HTERT RPE-1 (cell line): ENCODE measurements around the gene KL.

Source experiments
- in situ Hi-C: fragments of 300-500 bp; cut with MboI; formaldehyde crosslinking; loops from 4 replicates; pipeline ENCODE4 v1.14.3; 2020; ENCODE audit warnings: low sequenced_read_pairs

The KL gene

DNA sequence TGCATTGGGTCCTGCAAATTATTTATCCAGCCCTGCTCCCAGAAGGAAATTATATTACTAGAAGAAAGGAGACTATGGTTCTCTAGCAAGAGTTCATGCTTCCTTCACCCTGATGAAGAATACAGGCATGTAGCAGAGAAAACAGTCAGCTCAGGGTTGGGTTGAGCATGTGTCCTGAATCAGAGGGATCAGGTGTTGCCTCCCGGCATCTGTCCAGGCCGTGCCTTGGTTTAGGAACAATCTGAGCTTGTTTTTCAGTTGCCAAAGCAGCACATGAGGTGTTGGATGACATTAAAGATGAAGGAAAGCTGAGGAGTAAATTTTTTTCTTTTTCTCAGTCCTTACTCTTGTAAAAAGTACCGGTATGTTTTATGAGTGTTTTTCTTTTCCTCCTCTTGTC lies 62.0 kb downstream of the KL start:
- in situ Hi-C loops: no loop called here

DNA sequence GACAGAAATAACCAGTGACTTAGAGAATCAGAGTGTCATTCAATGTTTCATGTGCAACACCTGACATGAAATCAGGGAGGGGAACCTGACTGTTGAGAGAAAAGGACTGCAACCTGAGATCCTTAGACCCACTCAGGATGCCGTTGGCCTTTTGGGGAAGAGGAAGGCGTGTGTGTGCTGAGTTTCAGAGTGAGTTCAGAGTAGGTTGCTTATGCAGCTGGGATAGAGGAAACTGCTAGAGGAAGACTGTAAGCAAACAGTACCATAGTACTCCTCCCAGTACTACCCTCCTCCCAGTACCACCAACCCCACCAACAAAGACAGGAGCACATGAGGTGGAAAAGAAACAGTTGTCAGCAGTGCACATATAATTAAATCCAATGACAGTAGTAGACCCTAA lies 63.7 kb downstream of the KL start:
- in situ Hi-C loops: no loop called here

DNA sequence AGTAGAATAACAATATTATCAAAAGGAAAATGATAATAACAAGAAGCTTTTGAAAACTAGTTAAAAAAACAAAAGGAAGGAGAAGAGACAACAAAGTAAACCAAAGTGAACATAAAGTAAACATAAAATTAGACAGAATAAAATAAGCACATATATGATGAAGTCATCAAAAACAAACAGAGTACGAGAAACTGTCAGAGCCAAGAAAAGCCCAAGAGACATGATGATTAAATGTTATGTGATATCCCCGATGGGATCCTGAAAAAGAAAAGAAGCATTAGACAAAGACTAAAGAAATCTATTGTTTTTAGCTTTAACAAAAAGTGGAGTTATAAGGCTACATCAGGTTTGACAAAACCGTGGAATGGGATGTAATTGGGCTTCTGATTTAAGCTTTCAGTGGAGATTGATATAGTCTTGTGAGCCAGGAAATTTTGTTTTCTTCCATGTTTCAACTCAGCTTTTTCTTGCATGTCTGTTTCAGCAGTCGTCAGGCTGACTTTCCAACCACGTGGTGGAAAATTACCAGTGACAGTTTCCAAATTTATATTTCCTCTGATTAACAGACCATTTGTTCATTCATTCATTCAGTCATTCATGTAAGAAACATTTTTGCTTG lies 64.9 kb downstream of the KL start:
- in situ Hi-C loops: no loop called here

DNA sequence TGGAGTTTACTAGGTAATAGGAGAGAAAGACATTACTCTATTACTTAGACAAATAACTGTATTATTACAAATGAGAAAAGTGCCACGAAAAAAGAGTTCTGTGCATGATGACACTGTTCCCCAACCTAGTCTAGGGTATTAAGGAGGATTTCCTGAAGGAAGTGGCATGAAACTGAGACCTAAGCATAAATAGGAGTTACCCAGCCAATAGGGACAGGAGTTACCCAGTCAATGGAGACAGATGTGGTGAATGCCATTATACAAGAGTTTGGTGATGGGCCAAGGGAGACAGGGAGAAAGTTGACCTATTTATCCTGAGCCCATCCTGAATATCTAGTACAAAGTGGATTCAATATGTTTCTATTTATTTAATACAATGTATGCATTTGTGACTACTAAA lies 65.4 kb downstream of the KL start:
- in situ Hi-C loops: no loop called here

DNA sequence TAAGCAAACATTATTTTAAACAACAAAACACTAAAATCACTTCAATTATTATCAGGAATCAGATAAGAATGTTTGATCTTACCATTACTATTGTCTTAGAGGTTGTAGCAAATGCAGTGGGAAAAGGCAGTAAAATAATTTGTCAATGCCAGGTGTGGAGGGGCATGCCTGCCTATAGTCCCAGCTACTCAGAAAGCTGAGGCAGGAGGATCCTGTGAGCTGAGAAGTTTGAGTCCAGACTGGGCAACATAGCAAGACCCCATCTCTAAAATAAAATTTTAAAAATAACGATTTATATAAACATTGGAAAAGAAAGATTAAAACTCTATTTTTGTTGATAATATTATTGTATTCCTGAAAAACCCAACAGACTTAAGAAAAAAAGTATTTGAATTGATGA lies 66.8 kb downstream of the KL start:
- in situ Hi-C loops: no loop called here

DNA sequence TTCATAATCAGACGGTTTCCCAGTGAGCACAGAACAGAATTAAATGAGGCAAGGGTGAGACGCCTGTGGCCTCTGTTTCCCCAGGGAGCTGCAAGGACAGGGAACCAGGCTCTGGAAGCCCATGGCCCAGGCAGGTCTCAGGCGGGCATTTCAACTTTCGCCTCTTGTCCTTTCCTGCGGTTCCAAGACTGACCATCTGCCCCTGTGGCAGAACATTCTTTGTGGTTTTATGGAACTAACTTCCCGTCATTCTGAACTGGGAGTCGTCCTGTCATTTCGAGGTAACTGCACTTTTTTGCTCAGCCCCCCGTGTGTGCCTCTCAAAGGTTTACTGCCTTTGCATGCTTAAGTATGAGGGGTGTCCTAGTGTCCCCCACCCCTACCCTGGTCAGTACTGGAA lies 70.9 kb downstream of the KL start:
- in situ Hi-C loops: no loop called here

DNA sequence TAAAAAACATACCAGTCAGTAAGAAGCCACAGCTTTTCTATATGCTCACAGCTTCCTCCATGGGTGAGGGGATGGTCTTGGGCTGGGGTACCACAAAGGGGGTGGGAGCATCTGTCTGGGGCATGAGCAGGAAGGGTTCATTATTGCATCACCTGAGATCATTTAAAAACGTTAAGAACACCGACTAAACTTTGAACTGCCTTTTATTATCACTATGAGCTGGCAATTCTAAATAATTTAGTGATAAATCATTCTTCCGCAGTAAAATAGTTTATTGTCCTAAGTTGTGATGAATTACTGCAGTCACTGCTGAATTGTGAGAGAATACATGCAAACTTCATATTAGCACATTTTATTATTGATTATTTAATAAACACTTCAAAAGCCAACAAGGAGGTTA lies 71.6 kb downstream of the KL start:
- in situ Hi-C loops: no loop called here

DNA sequence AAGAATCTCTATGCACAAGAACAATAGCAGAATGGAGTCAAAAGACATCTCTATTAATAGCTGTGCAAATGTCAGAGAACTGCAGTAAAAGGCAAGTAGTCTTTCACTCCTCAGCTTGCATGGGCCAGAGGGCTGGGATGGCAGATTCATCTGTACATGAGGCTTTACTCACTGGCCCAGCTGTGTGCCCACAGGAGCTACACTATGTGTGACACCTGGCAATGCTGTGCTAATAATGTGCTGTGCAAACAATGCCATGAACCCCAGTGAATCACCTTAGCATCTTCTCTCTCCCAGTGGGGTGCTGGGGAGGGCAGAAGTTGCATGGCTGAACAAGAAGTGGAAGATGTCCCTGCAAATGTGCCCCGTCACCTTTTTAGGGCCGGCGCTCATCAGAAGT lies 73.1 kb downstream of the KL start:
- in situ Hi-C loops: no loop called here

DNA sequence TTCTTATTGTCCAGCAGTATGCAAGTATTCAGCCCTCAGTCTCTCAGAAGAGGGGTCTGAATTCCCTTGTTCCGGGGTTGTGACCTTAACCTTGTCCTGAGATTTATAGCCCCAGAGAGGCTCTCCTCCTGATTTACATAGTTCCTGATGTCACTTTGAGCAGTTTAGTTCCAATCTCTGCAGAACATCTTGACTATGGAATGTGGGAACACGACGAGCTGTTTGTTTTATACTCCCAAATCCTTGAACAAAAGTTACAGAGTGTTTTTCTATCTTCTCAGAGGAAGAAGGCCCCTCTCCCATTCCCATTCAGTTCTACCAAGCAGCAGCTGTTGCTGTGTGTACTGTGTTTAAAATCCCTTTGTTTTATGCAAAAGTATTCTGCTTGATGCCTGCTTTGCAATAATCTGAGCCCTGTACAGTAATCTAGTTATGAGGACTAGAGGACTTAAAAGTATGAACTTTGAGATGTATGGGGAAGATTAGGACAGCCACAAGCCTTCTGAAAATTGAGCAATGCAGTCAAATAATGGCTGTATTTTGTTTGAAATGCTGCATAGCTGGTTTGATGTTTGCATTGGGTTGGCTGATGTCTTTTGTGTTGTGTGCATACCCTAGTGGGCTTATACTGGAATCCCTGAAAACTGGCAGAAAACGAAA lies 74.7 kb downstream of the KL start:
- in situ Hi-C loops: no loop called here

DNA sequence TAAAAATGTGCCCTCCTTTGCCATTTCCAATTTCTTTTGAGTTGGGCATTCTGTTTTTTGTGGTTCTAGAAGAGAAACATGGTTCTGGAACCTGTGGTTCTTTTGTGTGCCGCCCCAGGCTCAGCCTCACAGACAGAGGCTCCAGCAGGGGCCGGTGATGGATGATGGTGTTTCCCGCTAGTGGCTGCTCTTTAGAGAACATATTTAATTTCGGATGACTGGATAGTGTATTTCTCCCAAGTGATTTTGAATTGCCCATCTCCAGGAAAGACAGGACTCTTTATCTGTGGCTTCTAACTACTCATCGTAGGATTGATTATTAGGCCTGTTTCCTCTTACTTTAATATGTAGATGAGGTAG lies 75.2 kb downstream of the KL start:
- in situ Hi-C loops: no loop called here

DNA sequence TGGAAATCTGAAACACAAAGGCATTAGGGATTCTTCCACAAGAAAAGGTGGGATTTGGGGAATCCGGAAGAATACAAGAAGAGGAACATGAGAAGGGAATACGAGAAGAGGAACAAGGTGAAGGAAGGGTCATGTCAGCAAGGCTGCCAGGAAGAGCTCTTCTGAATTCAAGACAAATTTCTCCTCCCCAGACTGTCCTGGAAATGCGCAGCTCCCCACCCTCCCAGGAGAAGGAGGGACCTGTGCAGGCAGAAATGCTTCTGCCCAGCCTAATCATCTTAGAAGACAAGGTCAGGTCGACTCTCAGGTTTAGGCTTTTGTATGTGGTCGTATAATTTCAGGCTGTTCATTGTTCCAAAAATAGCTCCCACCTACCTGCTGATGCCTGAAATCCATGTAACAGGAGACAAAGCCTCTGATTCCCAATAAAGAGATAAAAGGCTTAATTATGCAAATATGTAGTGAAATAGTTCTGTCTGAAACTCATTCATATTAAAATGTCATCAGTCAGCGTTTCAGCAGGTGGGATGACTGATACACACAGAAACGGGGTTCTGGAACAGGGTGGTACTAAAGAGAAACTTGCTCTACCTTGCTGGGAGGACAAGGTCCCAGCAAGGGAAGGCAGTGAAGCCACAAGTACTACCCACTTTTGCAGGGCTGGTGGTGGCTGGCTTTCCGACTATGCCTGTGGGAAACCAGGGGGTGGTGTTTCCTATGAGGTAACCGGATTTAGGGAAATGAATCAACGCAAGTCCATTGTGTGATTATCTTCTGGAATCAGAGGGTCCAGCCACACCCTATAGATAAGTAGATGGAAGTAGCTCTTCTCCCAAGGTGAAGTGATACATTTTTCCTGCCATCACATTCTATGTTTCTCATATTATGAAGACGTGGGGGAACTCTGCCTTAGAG lies 76.1 kb downstream of the KL start:
- in situ Hi-C loops: no loop called here

DNA sequence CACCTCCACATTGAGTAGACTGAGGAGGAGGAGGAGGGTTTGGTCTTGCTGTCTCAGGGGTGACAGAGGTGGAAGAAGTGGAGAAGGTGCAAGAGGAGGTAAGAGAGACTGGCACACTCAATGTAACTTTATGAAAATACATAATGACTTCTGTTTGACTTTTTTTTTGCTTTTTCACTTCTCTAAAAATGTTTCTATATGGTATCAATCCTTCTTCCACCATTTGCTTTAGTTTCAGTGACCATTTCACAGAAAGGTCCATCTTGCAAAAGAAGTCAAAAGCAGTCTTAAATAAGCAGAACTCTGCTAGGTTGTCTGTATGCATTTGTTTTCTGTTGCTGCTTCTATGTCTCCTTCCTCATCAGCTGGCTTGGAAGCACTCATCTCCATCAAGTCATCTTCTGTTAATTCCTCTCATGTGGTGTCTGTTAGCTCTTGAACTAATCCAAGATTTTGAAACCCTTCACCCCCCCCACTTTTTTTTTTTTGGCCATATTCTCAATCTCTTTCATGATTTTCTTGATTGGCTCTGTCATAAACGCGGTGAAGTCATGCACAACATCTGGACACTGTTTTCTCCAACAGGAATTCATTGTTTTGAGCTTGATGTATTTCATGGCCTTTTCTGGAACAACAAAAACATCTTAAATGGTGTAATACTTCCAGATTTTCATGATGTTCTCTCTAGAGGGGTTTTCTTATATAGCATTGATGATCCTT lies 80.8 kb downstream of the KL start:
- in situ Hi-C loops: no loop called here

DNA sequence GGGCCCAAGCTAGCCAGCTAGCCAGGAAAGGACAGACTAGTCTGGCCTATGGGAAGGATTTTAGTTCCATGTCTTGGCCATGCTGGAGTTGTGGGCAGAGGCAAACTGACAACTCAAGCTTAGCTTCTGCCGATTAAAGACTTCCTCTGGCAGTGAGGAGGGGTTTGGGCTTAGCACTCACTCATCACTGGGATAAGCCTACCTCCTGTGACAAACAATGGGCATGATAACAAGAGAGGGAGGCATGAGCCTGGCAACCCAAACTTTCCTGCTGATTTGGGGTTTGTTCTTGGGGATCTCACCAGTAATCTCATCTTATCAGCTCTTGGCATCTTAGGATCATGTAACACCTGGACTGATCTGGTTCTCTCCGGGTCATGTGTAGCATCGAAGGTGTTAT lies 83.6 kb downstream of the KL start:
- in situ Hi-C loops: no loop called here

DNA sequence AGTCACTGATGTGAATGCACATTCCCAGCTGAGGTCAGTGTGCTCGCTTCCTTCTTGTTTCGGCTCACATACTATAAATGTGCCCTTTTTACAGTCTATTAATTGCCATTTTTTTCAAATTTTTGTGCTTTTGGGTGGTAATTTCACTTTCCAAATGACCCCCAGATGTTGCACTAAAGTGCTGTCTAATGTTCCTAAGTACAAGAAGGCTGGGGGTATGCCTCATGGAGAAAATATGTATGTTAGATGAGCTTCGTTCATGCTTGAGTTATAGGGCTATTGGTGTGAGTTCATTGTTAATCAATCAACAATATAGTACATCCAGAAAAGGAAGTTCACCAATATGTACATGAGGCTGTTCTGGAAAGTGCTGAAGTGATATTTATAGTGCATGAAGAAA lies 84.7 kb downstream of the KL start:
- in situ Hi-C loops: no loop called here

DNA sequence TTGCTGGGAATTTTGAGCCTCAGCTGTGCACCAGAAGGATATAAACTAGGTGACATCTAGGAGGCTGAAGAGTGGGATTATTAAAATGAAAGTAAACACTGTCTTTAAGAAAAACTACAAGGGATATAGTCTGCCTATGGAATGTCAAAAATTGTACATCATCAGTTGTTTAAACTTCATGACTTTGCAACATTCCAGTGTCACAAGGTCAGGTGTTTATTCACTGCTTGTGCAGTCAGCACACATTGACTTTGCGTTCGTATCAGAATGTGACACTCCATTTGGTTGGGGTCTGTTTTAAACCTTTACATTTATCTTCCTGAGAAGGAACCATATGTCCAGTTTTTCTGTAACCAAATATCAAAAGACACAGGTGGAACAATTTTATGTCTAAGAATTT lies 85.6 kb downstream of the KL start:
- in situ Hi-C loops: no loop called here

DNA sequence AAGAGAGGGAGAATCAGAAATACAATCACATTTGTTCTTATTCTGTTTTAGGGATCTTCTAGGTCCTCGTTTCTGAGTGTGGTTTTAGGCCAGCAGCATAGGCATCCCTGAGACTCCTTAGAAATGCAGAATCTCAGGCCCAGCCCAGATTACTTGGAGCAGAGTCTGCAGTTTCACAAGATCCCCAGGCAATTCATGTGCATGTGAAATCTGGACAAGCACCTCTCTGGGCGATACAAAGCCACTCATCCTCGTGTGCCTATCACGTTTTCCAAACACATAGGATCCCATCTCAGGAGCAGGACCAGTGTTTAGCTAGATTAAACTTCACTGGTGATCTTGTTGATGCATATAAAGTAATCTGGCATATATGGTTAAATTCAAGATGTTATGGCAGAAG lies 87.2 kb downstream of the KL start:
- in situ Hi-C loops: no loop called here

DNA sequence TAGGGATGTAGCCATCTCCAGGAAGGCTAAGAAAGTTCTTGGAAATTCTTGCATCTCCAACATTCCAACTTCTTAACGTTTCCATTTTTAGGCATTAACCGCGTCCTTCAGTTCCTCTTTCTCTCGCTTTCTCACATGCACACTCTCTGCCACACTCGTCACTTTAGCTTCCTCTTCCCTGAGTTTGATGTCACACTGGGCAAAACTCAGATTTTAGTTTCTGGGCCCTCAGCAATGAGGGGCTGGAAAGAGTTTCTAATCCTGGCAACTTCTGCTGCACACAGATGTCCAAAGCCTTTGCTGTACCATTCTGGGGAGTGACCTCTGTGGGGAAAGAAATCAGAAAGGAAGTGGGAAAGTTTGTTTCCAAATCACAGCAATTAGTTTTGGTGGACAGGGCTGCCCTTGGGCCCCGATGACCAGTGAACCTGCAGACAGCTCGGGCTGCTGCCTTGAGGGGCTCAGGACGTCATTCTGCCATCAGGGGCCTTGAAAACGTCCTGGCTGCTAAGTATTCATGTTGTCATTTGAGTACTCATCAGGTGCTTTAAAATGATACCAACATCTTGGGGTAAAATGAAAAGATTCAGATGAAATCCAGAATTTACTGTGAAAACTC lies 89.3 kb downstream of the KL start:
- in situ Hi-C loops: no loop called here

DNA sequence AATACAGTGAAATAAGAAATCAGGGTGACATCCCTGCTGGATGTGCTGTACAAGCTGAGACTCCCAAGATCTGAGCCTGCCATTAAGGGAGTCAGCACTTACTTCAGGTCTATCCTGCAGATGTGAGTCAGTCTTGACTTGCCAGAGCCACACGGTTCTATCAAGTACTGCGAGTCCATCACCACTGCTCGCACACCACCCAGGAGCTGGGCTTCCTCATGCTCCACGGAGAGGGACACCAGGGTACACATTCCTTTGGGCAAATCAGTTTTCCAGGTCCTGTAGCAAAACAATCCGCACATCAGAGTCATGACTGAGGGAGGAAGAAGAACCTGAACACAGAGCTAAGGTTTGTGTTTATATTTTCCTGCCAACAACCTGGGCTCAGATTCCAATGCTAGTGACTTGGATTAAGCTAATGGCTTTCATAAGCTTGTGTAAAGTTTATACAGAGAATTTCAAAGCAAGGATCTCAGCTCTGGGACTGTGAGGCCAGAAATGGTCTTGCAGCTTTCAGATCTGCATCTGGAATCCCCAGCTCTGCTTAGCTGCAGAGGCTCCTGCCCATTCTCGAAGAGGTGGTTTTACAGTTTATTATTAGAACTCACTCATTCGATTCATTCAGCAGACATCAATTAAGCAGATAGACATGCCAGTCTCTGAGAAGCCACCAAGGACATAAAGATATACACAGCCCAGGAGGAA lies 90.6 kb downstream of the KL start:
- in situ Hi-C loops: no loop called here

DNA sequence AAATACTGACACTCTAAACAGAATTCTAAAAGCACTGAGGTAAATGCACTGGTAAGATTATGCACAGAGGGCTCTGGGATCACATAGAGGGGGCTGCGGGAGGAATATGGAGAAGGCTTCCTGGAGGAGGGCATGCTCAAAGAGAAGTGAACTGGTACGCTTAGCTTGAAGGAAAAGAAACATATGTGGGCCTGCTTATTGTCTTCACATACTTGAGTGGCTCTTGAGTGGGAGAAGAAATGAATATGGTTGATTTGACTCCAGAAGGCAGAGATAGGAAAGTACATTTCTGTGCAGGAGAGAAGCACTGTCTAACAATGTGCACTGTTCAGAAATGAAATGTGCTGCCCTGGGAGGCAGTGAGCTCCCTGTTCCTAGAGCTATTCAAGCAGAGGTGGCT lies 91.1 kb downstream of the KL start:
- in situ Hi-C loops: no loop called here

DNA sequence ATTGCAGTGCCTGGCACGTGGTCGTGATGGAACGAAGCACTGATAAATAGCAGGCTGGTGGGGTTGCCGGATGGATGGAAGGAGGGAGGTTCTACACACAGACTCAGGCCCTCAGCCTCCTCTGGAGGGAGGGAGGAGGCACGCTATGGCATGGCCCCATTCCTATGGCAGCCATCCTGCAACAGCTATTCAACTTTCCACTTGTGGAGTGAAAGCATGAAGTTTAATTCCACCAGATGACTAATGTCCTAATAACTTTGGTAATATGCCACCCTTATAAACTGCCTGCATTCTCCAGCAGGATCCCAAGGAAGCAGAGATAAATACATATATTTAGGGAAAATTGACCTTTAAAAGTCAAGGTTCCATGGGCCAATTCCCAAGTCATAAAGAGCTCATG lies 92.4 kb downstream of the KL start:
- in situ Hi-C loops: no loop called here
